Stimulated activated CD8-positive, alpha-beta memory T cell treated with anti-CD3 and anti-CD28 coated beads, Interleukin-7, amount 100 ng/mL, for 24 hours (primary cell): ENCODE results near the gene SLC49A3.
"Not testable (repeated sequence)": the region's sequence is repeated elsewhere in the genome, so short reads cannot be mapped to it uniquely, and the experiment has no call there.

Experiments
- DNase-seq: peaks from one replicate; pipeline ENCODE4 v3.0.0-alpha.2; 2020; ENCODE audit warnings: low read depth

Gene SLC49A3

GRCh38 chr4:721261-722168 lies 32.6 kb upstream of the SLC49A3 start:
- DNase-seq, result no peak

- no peak for DNase-seq
Observed at GRCh38 chr4:720111-720860, 31.3 kb upstream of the SLC49A3 start.

- DNase-seq, result no peak
Observed at GRCh38 chr4:718460-718859, 29.5 kb upstream of the SLC49A3 start.

DNA sequence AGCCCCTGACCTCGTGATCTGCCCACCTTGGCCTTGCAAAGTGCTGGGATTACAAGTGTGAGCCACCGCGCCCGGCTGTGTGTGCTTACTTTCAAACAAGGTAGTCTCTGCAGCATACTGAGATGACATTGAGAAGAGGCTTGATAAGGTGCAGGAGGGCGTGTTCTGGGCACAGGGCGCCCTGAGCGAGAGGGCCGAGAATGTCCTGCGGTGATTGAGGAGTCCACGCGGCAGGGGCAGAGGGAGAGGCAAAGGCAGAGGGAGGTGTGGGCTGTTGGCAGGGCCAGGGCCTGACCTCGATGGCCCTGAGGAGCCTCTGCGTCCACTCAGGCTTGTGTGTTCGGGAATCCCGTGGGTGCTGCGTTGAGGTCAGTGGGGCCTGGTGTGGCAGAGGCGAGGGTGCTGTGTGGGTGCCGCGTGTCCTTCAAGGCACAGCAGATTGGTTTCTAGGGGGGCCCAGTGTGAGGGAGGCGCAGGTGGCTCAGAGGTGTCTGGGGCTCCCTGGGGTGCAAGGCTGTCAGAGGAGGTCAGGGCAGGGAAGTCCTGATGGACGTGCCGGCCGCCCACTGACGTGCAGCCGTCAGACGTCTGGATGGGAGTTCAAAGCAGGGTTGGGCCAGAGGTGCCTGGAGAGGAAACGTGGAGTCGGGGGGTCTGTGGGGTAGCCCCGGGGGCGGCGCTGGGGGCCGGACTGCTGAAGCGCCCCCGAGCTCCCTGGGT lies 28.8 kb upstream of the SLC49A3 start:
- no peak for DNase-seq

DNA sequence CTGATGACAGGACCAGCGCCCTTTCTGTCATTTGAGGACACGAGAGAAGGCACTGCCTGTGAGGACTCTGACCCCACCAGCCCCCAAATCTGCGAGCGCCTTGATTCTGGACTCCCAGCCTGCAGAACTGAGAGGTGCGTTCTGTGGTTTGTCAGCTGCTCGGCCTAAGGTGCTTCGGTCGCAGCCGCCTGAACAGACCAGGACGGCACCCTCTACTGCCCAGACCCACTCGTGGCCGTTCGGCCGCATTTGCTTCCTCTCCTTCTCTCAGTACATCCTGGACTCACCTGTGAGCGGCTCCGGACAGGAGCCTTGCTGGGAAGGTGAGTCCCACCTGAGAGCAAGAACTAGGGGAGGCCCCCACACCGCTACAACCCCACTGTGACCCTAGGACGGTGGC lies 25.1 kb upstream of the SLC49A3 start:
- no peak for DNase-seq

DNA sequence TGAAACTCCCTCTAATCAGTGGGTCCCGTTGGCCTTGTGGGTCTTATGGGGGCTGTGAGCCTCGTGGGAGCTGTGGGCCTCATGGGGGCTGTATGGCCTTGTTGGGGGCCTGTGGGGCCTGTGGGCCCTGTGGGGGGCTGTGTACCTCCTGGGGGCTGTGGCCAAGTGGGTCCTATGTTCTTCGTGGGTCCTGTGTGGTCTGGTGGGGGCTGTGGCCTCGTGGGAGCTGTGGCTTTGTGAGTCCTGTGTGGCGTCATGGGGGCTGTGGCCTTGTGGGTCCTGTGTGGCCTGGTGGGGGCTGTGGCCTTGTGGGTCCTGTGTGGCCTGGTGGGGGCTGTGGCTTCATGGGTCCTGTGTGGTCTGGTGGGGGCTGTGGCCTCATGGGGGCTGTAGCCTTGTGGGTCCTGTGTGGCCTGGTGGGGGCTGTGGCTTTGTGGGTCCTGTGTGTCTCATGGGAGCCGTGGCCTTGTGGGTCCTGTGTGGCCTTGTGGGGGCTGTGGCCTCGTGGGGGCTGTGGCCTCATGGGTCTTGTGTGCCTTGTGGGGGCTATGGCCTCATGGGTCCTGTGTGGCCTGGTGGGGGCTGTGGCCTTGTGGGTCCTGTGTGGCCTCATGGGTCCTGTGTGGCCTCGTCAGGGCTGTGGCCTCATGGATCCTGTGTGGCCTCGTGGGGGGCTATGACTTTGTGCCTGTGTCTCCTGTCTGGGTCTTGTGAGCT lies 24.1 kb upstream of the SLC49A3 start:
- no peak for DNase-seq

GRCh38 chr4:712093-712492 lies 23.1 kb upstream of the SLC49A3 start:
- DNase-seq, result no peak

- no peak for DNase-seq
Observed at GRCh38 chr4:710916-711315, 22.0 kb upstream of the SLC49A3 start.

- DNase-seq, result no peak
Observed at GRCh38 chr4:710116-710515, 21.2 kb upstream of the SLC49A3 start.

DNA sequence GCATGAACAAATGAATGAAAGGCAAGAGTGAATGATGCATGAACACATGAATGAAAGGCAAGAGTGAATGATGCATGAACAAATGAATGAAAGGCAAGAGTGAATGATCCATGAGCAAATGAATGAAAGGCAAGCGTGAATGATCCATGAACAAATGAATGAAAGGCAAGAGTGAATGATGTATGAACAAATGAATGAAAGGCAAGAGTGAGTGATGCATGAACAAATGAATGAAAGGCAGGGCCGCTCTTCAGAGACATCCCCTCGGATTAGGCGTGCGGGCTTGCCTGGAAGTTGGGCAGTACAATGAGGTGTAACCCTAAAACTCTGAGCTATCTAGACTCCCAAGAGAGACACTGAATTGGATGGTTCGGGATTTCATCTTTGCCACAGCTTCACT lies 20.4 kb upstream of the SLC49A3 start:
- no peak for DNase-seq

GRCh38 chr4:708631-708933 lies 19.6 kb upstream of the SLC49A3 start:
- no peak for DNase-seq

- DNase-seq, result no peak
Observed at GRCh38 chr4:707929-708630, 19.1 kb upstream of the SLC49A3 start.

DNA sequence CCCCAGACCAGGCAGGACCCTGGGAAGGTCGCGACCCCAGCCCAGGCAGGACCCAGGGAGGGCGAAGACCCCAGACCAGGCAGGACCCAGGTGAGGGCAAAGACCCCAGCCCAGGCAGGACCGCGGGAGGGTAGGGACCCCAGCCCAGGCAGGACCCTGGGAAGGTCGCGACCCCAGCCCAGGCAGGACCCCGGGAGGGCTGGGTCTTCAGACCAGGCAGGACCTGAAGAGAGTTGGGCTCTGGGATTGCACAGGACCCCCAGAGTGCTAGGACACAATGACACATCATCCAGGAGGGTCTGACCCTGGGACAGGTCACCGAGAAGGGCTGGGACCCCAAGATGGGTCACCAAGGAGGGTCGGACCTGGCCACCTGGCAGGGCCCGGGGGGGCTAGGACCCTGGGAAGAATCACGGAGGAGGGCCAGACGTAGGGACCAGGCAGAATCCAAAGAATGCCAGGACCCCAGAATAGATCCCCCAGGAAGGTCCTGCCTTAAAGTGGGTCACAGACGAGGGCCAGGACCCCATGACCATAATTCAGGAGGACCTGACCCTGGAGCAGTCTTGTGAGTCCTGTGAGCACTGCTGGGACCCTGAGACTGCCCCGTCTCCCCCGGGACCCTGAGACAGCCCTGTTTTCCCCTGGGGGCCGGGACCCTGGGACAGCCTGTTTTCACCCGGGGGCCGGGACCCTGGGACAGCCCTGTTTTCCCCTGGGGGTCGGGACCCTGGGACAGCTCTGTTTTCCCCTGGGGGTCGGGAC lies 18.1 kb upstream of the SLC49A3 start:
- no peak for DNase-seq

- not testable (repeated sequence) for DNase-seq
Observed at GRCh38 chr4:706083-706633, 17.2 kb upstream of the SLC49A3 start.

DNA sequence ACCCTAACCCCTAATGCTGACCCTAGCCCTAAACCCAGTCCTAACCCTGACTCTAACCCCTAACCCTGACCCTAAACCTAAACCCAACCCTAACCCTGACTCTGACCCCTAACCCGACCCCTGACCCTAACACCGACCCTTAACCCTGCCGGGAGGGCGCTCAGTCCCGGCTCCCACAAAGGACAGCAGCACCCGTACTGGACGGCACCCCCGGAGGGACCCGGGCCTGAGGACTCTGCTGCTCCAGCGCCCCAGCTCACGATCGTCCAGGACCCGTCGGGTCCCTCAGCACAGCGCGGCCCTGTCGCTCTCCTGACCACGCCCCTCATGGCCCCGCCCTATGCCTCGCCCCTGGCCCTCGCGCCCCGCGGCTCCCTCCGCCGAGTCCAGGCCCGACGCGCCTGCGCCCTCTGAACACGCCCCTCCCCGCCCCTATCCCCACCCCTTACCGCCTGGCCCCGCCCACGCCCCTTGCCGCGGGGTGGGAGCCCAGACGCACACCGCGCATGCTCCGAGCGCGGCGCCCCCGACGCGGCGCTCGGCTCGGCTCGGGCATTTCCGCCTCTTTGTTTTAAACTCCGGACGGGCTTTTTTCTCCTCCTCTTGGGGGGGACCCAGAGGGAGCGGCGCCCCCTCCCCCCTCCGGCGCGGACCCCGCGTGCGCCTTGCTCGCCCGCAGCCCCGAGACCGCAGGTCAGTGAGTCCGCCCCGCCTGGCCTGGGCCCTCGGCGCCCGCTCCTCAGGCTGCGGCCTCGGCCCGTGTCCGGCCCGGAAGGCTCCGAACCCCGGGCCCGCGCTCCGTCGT lies 16.5 kb upstream of the SLC49A3 start, which contains the start of gene PCGF3:
Gene PCGF3 (plus strand): TSS at position 555 of the 805 bp plus-strand sequence. CDS start 27,849 bp downstream, outside the sequence.
- DNase-seq, result peak; percentile 94

DNA sequence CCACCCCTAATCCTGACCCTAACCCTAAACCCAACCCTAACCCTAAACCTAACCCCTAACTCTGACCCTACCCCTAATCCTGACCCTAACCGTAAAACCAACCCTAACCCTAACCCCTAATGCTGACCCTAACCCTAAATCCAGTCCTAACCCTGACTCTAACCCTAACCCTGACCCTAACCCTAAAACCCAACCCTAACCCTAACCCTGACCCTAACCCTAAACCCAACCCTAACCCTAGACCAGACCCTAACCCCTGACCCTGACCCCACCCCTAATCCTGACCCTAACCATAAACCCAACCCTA lies 16.0 kb upstream of the SLC49A3 start:
- no peak for DNase-seq

DNA sequence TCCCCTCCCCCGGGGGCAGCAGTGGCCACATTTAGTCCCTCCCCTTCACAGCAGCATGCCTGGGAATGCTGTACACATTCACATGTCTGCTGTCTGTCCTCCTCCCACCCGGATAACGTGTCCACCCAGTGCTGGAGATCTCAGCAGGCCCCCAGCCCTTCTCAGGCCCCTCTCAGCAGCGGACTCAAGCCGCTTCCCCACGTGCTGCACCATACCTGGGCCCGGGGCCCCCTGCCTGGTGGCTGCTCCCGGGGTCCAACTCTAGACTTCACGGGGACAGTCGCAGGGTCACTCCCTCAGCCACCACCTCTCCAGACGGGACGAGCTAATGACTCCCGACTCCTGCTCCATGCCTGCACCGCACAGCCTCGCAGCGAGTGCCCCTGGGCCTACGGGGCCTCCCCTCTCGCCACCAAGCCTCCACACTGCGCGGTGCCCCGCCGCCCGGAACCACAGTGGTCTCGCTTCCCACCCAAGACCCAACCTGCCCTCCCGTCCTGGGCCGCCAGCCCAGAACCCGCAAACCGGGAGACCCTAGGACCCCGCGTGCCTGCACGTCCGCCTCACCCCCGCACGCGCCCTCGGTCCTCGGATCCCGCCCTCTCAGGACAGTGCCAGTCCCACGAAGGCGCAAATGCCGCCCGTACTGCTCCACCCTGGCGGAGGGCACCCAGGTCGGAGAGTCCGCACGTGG lies 15.4 kb upstream of the SLC49A3 start:
- no peak for DNase-seq

GRCh38 chr4:703336-704197 lies 14.6 kb upstream of the SLC49A3 start:
- DNase-seq, result no peak
